Right lung (tissue), 5 donors: ENCODE results near the gene MAML2. TPM values are rescaled to one million over a fixed set of nuclear protein-coding genes. Genes with fewer than 3 reads are reported as not detected.

ENCODE experiments used
- DNase-seq, 2 donors: peaks; one replicate each; pipeline ENCODE4 v3.0.0-alpha.2; 2013
- polyA plus RNA-seq, 5 donors: library from polyadenylated mRNA; unstranded; fragments of 120-200 nt; gene quantifications; one replicate each; pipeline versions ENCODE4 v1.2.1 to v1.2.3, GENCODE V29; 2013; ENCODE audit warnings: inconsistent platforms in 1 of 5, low replicate concordance in 1 of 5; ENCODE audit not compliant: insufficient read length in 5 of 5, insufficient read depth in 1 of 5

The MAML2 gene
- polyA plus RNA-seq, 5 donors: 24.0 to 44.9 (median 37.3) TPM

GRCh38 chr11:96074551-96075310 is 268.3 kb downstream of the MAML2 start:
- DNase-seq: no peak

- no peak for DNase-seq
These were observed 269.5 kb downstream of the MAML2 start for GRCh38 chr11:96073536-96073935.

DNA sequence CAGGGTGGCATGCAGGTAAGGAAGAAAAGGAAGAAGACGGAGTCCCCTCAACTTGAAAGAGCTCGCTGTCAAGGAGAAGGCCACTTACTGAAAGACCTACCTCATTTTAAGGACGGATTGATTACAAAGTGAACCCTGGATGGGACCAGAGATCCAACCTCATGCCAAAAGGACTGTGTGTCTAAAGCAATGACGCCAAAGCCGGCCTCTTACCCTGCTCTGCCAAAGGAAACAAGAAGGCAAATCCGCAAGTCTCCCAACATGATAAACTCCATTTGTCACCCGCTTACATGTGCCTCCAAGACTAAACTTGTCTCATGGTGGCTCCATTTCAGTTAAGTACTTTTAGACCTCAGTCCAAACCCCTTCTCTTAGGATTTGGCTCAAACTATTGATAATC is 270.4 kb downstream of the MAML2 start:
- no peak for DNase-seq

DNA sequence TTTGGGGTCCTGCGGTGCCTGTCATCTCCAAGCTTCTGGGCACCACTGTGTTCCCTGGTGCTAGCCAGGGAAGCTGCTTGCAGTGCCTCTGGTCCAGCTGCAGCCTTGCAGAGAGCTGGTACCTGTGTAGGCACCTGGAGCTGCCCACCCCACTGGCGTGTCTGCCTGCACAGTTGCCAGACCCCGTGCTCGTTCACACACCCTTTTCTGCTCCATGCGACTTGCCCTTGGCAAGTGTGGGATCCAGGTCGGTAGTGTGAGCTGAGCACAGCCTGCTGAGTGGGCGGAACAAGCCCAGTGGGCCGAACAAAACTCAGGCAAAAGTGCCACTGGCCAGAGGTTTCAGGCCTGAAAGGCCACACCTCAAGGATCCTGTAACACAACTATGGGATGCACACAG is 272.5 kb downstream of the MAML2 start:
- no peak for DNase-seq

- DNase-seq: no peak
These were observed 275.8 kb downstream of the MAML2 start for GRCh38 chr11:96067160-96067559.

- DNase-seq: no peak
These were observed 277.6 kb downstream of the MAML2 start for GRCh38 chr11:96065379-96065778.

GRCh38 chr11:96063886-96064285 is 279.1 kb downstream of the MAML2 start:
- DNase-seq: no peak

DNA sequence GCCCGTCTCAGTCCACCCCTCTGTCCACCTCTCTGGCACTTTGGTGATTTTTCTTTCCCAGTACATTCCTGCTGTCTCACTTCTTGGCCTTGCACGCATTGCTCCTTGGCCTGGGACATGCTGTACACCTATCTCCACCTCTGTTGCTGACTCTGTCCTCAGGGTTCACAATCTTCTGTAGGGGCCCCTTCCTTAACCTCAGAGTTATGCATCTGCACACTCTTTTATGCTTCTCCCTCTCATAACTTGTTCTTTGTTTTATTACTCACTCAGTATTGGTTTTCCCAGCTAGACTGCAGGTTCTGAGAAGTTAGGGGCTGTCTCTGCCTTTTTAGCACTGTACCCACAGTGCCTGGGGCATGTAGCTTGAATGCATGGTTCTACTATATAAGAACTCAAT is 279.9 kb downstream of the MAML2 start:
- no peak for DNase-seq

DNA sequence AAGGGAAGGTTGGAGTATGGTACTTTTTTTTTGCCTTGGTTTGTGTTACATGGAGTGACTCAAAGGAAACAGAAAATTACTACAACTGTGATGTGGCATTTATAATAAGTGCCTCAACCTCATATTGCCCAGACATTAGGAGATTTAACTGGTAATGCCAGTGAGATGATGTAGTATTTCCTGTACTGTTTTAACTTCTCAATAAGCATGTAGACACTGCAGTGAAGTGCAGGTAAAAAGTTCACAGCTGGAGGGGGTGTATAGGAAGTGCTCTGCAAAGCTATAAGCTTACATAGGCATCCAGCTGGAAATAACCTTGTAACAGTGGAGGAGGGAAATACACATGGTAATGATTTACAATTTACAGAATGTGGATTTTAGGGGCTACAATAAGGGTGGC is 280.9 kb downstream of the MAML2 start:
- peak in 1 of 2 donors; percentile 45 for DNase-seq

DNA sequence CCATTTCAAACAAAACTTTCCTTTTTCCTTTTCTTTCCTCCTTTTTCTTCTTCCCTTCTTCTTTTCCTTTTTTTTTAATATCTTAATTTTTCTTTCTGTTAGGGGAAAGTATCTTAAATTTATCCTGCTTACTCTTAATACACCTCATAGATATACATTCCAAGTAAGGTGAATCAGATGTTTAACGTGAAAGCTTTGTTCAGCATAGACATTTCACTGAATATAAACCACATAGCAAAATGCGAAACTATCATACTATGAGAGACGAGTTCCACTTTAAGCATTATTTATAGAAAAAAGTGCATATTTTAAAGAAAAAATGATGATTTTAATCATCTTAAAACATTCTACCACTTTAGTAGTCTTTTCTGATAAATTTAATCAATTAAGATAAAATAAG is 281.3 kb downstream of the MAML2 start:
- DNase-seq: no peak

- no peak for DNase-seq
These were observed 281.9 kb downstream of the MAML2 start for GRCh38 chr11:96061069-96061468.

DNA sequence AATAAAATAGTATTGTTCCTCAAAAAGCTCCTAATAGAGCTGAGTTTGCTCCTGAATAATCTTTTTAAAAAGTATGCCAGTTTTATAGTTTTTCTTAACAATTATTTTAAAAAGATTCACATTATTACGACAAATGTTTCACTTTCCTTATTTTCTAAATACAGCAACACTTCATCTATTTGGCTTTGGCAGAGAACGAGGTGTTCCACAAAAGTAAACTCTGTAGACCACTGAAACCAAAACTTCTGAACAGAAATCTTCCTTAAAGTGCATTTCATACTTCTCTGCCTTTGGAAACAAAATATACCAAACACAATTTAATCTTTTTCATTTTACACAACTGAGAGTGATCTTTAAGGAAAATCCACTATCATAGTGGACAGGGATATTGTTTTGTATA is 285.5 kb downstream of the MAML2 start:
- DNase-seq: no peak

DNA sequence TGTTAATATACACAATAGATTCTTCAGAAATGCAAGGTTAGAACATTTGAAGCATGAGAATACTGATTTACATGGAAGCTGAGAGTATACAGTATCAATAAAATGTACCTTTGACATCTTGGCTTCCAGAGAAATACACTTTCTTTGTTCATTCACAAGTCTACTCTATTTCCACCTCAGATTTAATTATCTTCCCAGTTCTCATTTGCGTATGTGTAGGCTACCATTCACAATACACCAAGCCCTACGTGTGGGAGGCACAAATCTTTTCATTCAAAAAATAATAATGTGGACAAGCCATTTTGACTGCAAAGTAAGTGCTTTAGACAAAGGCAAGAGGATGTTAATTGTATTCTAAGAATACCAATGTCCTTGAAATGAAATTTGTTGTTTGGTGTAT is 286.4 kb downstream of the MAML2 start:
- DNase-seq: no peak

- no peak for DNase-seq
These were observed 287.1 kb downstream of the MAML2 start for GRCh38 chr11:96055706-96056387.

DNA sequence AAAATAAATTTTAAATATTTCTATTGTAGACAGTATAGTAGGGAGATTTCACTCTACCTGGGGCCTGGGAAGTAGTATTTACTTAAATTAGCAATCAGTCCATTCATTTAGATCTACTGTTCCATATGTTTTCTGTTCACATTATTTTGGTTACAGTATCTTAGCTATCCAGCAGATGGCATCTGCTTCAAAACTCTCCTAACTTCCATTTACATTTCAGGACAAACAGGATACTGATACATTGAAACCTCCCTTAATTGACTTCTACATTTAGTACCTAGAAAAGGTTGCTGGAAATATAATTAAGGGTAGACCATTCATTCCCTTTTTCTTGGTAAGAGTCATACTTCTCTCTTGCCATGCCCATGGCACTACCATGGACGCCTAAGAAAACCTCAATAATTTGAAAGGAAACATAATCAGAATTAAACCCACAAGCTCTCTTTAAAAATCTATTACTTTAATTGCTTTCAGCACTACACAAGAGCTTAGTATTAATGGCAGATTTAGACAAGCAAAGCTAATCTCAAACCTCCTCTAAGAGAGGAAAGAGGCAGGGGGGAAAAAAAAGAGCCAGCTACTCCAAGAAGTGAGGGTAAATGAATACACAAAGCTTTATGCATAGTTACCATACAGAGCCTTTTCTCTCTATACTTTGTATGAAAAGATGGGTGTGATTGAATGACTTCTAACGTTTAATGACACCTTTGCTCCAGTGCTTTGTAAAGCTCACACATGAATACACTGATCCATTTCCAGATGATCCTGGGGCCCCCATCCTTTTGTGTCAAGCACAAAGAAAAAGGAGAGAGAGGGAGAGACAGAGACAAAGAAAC is 287.9 kb downstream of the MAML2 start:
- no peak for DNase-seq

- DNase-seq: peak; percentile 76 to 80
These were observed 289.9 kb downstream of the MAML2 start for GRCh38 chr11:96052921-96053651.

- no peak for DNase-seq
These were observed 291.2 kb downstream of the MAML2 start for GRCh38 chr11:96051820-96052219.

GRCh38 chr11:96050435-96051182 is 292.4 kb downstream of the MAML2 start:
- peak in 1 of 2 donors; percentile 71 for DNase-seq

- DNase-seq: no peak
These were observed 293.6 kb downstream of the MAML2 start for GRCh38 chr11:96049426-96049825.

DNA sequence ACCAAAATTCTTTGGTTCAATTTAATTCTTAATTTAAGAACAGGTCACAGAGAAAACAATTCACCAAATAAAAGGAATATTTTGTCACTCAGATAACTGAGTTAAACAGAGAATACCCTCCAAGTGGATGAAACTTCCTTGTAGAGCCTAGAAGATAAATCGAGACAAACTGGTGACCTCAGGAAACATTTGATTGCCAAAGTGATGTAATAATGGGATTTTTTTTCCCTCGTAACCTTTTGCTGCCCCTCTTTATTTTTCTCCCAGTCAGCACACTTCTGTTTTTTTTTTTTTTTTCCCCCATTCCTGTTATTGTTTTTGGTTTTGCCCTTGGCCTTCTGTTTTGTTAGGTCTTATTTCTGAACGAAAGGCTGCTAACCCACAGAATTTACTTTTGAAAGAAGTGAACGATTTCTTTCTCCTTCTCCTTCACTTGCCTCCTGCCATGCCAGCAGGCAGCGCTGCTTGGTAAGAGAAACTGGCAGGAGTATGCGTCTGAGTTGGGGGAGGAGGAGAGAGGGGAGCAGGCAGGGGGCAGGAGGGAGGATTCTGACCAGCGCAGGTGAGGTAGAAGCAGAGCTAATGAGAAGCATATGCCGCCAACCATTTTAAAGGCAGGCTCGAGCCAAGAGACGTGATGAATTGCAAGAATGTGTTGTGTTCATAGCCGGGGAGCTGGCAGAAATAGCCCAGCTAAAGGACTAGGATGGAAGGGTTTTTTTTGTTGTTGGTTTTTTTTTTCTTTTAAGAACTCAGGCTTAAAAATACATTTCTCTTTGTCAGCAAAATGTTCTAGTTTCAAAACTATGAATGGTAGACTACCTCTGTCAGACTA is 297.2 kb downstream of the MAML2 start:
- DNase-seq: peak in 1 of 2 donors; percentile 72
